Endothelial cell (in vitro differentiated cells): Measurements from ENCODE around the gene RAB4A. TPM values are rescaled to one million over a fixed set of nuclear protein-coding genes. Genes with fewer than 3 reads are reported as not detected.

ENCODE experiments used
- DNase-seq: peaks from one replicate; pipeline ENCODE4 v3.0.0; 2021; ENCODE audit warnings: low spot score
- H3K27ac Mint-ChIP-seq: one replicate; pipeline ENCODE4 v1.8.0; 2021; ENCODE audit warnings: mixed read lengths, inconsistent platforms; ENCODE audit not compliant: unreplicated experiment
- H3K27me3 Mint-ChIP-seq: one replicate; pipeline ENCODE4 v1.8.0; 2021; ENCODE audit warnings: mild to moderate bottlenecking, moderate library complexity, mixed read lengths, inconsistent platforms; ENCODE audit not compliant: unreplicated experiment
- H3K36me3 Mint-ChIP-seq: one replicate; pipeline ENCODE4 v1.8.0; 2021; ENCODE audit warnings: mild to moderate bottlenecking, low read depth, mixed read lengths, inconsistent platforms; ENCODE audit not compliant: unreplicated experiment
- H3K4me1 Mint-ChIP-seq: one replicate; pipeline ENCODE4 v1.8.0; 2021; ENCODE audit warnings: mild to moderate bottlenecking, mixed read lengths, inconsistent platforms; ENCODE audit not compliant: unreplicated experiment
- H3K4me3 Mint-ChIP-seq: one replicate; pipeline ENCODE4 v1.8.0; 2021; ENCODE audit warnings: mild to moderate bottlenecking, mixed read lengths, inconsistent platforms; ENCODE audit not compliant: unreplicated experiment
- H3K9me3 Mint-ChIP-seq: one replicate; pipeline ENCODE4 v1.8.0; 2021; ENCODE audit warnings: mixed read lengths, inconsistent platforms; ENCODE audit not compliant: unreplicated experiment
- total RNA-seq: library from RNA; stranded (reverse); fragmentation: NEBNext Ultra II Directional; extraction: Animal tissue kit (Norgen Biotek cat#: 25700); gene quantifications from one replicate; pipeline ENCODE4 v1.2.1, GENCODE V29; 2021; ENCODE audit not compliant: unreplicated experiment
- TF ChIP-seq, protein P1 (sequence below): fragments of 200-600 bp; sonication (generic); IDR thresholded peaks from one replicate; pipeline ENCODE4 v1.5.0; 2021; ENCODE audit warnings: antibody characterized with exemption; ENCODE audit not compliant: unreplicated experiment

RAB4A gene
- total RNA-seq, 1 donor from 2014 or later = 80.4 TPM

DNA sequence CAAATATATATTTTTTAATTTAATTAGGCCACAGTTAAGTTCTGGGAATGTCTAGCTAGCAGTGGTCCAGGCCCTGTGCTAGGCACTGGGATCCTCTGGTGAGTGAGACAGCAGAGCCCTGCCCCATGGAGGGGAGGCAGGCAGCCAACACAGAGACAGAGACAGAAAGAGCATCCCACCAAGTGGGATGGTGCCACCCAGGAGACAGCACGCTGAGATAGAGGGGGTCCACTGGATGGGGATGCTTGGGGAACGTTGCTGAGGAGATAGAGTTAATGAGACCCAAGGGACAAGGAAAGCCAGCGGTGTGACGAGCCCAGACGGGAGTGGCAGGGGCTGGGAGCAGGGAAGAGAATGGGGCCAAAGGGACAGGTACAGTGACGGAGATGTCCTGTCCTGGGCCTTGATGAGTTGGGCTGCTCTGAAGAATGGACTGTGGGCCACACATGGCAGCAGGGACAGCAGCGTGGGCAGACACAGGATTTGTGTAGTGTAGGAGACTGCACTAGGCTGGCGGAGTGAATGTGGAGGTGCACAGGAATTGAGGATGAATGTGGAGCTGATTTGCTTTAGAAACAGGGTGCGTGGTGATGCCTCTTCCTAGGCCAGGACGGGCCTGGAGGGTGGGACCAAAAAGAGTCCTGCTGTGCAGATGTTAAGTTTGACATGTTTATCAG, 22.8 kb downstream of the RAB4A start:
- no peak overlapping the region for H3K4me3 Mint-ChIP-seq
- no peak for DNase-seq
- H3K27me3 Mint-ChIP-seq = peaks cover 2% of the 10 kb centered on the region
- TF ChIP-seq, protein P1, sequence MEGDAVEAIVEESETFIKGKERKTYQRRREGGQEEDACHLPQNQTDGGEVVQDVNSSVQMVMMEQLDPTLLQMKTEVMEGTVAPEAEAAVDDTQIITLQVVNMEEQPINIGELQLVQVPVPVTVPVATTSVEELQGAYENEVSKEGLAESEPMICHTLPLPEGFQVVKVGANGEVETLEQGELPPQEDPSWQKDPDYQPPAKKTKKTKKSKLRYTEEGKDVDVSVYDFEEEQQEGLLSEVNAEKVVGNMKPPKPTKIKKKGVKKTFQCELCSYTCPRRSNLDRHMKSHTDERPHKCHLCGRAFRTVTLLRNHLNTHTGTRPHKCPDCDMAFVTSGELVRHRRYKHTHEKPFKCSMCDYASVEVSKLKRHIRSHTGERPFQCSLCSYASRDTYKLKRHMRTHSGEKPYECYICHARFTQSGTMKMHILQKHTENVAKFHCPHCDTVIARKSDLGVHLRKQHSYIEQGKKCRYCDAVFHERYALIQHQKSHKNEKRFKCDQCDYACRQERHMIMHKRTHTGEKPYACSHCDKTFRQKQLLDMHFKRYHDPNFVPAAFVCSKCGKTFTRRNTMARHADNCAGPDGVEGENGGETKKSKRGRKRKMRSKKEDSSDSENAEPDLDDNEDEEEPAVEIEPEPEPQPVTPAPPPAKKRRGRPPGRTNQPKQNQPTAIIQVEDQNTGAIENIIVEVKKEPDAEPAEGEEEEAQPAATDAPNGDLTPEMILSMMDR = no peak
- peaks cover 28% of the 10 kb centered on the region for H3K36me3 Mint-ChIP-seq
- no peaks in the 10 kb centered on the region for H3K9me3 Mint-ChIP-seq
- peak overlapping the region; percentile 22 for H3K27ac Mint-ChIP-seq
- H3K4me1 Mint-ChIP-seq = no peaks in the 10 kb centered on the region

DNA sequence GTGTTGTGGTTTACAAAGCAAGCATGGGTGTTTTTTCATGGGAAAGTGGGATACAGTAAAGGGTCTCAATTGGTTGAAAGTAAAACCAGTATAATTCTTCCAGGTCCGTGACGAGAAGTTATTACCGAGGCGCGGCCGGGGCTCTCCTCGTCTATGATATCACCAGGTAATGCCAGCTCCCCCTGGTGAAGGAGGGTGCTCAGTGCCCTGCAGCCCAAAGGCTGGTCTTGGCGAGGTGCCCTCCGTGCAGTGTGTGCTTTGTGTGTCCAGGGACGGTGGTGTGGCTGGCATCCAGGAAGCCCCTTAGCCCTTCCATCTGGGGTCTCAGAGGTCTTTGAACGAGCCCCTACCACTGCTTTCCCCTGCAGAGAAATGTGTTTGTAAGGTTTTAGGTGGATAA, 24.8 kb downstream of the RAB4A start:
- no peak overlapping the region for H3K27ac Mint-ChIP-seq
- H3K4me1 Mint-ChIP-seq = no peaks in the 10 kb centered on the region
- TF ChIP-seq, protein P1 = no peak
- peaks cover 2% of the 10 kb centered on the region for H3K27me3 Mint-ChIP-seq
- DNase-seq = no peak
- H3K9me3 Mint-ChIP-seq = no peaks in the 10 kb centered on the region
- H3K36me3 Mint-ChIP-seq = peaks cover 33% of the 10 kb centered on the region
- no peak overlapping the region for H3K4me3 Mint-ChIP-seq

DNA sequence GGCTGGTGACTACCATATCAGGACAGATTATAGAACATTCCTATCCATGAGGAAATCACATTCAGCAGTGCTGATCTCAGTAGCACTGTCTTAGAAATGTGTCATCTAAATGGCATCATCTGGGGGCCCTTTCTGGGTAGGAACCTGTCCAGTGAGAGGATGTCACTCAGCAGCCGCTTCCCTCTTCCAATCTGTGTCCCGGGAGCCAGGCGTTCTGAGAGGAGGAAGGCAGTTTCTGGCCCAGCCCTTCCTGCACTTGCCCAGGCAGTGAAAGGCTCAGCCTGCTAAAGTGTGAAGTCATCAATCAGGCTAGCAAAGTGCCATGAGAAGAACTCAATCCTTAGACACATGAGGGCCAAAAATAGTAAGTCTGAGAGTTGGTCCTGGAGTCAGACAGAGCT, 25.6 kb downstream of the RAB4A start:
- peak overlapping the region; percentile 8 for H3K4me3 Mint-ChIP-seq
- DNase-seq = no peak
- H3K27me3 Mint-ChIP-seq = peaks cover 2% of the 10 kb centered on the region
- H3K27ac Mint-ChIP-seq = no peak overlapping the region
- H3K9me3 Mint-ChIP-seq = no peaks in the 10 kb centered on the region
- TF ChIP-seq, protein P1 = no peak
- peaks cover 26% of the 10 kb centered on the region for H3K36me3 Mint-ChIP-seq
- H3K4me1 Mint-ChIP-seq = no peaks in the 10 kb centered on the region

DNA sequence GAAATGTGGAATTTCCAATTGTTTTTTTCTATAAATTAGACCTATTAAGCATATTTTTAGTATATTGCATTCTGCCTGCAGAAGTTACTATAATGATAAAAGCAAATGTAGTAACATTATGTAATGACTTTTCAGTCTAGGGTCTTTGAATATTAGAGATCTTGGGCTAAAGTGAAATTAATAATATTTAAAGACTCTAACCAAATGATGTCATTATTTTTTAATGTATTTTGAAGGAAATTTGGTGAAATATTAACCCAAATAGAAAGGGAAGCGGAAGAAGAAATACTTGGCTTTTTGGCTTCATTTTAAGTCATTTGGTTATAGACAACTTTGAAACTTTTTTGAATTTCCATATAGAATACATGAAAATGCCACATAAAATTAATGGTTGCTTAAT, 26.8 kb downstream of the RAB4A start:
- TF ChIP-seq, protein P1 = no peak
- no peak for DNase-seq
- Mint-ChIP-seq H3K36me3 (peaks cover 26% of the 10 kb centered on the region), H3K4me1 (no peaks in the 10 kb centered on the region), H3K9me3 (no peaks in the 10 kb centered on the region), H3K27me3 (peaks cover 2% of the 10 kb centered on the region), H3K27ac (no peak overlapping the region), H3K4me3 (no peak overlapping the region)

DNA sequence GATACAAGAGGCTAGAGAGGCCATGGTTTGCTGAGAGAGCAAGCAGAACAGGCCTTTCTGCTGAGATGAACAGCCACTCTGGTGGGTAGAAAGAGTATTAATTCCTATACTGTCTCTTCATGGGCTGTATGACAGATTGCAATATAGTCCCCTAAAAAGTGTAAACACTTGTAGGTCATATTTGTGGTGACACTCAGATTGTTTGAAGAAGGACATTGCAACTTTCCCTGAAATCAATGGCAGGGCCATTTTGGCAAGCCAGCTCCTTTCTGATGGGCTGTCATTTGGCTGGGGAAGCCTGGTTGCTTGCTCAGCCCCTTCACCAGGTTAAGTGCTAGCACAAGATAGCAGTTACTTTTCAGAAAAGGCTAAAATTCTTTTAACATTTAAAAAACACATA, 27.5 kb downstream of the RAB4A start:
- no peaks in the 10 kb centered on the region for H3K9me3 Mint-ChIP-seq
- H3K27me3 Mint-ChIP-seq = peaks cover 2% of the 10 kb centered on the region
- no peak overlapping the region for H3K27ac Mint-ChIP-seq
- H3K4me3 Mint-ChIP-seq = no peak overlapping the region
- TF ChIP-seq, protein P1 = no peak
- no peaks in the 10 kb centered on the region for H3K4me1 Mint-ChIP-seq
- H3K36me3 Mint-ChIP-seq = peaks cover 25% of the 10 kb centered on the region
- no peak for DNase-seq
